Retina (tissue), 1 donor: ENCODE data around the gene STAB2.
"Not testable (repeated sequence)": the region's sequence is repeated elsewhere in the genome, so short reads cannot be mapped to it uniquely, and the experiment has no call there.

ENCODE experiments used
- DNase-seq: peaks from one replicate; pipeline ENCODE4 v3.0.0-alpha.2; 2016

Gene STAB2

GRCh38 chr12:103785243-103786031 is 198.4 kb downstream of the STAB2 start:
- no peak for DNase-seq

GRCh38 chr12:103786201-103786600 is 199.1 kb downstream of the STAB2 start:
- no peak for DNase-seq

- no peak for DNase-seq
Measured at GRCh38 chr12:103791350-103791920, 204.4 kb downstream of the STAB2 start.

GRCh38 chr12:103793046-103793445 is 206.0 kb downstream of the STAB2 start:
- no peak for DNase-seq

GRCh38 chr12:103793512-103794045 is 206.5 kb downstream of the STAB2 start:
- DNase-seq = no peak

GRCh38 chr12:103794309-103795213 is 207.5 kb downstream of the STAB2 start:
- DNase-seq = no peak

GRCh38 chr12:103798586-103798985 is 211.5 kb downstream of the STAB2 start:
- no peak for DNase-seq

- no peak for DNase-seq
Measured at GRCh38 chr12:103799504-103799856, 212.4 kb downstream of the STAB2 start.

GRCh38 chr12:103799857-103800771 is 213.0 kb downstream of the STAB2 start:
- no peak for DNase-seq

- no peak for DNase-seq
Measured at GRCh38 chr12:103801709-103802585, 214.9 kb downstream of the STAB2 start.

GRCh38 chr12:103802586-103802886 is 215.5 kb downstream of the STAB2 start:
- DNase-seq = no peak

GRCh38 chr12:103803847-103804246 is 216.8 kb downstream of the STAB2 start:
- no peak for DNase-seq

- DNase-seq = no peak
Measured at GRCh38 chr12:103805655-103806360, 218.7 kb downstream of the STAB2 start.

- DNase-seq = no peak
Measured at GRCh38 chr12:103806803-103807202, 219.7 kb downstream of the STAB2 start.

- no peak for DNase-seq
Measured at GRCh38 chr12:103807561-103808238, 220.6 kb downstream of the STAB2 start.

GRCh38 chr12:103808239-103808880 is 221.3 kb downstream of the STAB2 start:
- no peak for DNase-seq

- DNase-seq = no peak
Measured at GRCh38 chr12:103809154-103809553, 222.1 kb downstream of the STAB2 start.

GRCh38 chr12:103809639-103810038 is 222.6 kb downstream of the STAB2 start:
- DNase-seq = not testable (repeated sequence)

- DNase-seq = no peak
Measured at GRCh38 chr12:103810111-103810510, 223.0 kb downstream of the STAB2 start.

- DNase-seq = no peak
Measured at GRCh38 chr12:103811791-103812190, 224.7 kb downstream of the STAB2 start.
